Muscle of leg (tissue), 11 donors: ENCODE data around the gene MFSD6. TPM values are rescaled to one million over a fixed set of nuclear protein-coding genes. Genes with fewer than 3 reads are reported as not detected.
A peak's percentile ranks its signal among the peaks of the same experiment; 100 is the strongest.
"Not testable (repeated sequence)": the region's sequence is repeated elsewhere in the genome, so short reads cannot be mapped to it uniquely, and the experiment has no call there.

ENCODE experiments used
- DNase-seq: peaks from one replicate; pipeline ENCODE4 v3.0.0; 2013
- H3K27ac ChIP-seq: one replicate; pipeline ENCODE4 v1.5.1; 2013; ENCODE audit warnings: mild to moderate bottlenecking, low read length, control low read depth
- H3K27me3 ChIP-seq: one replicate; pipeline ENCODE4 v1.6.1; 2013; ENCODE audit warnings: low read length; ENCODE audit not compliant: control insufficient read depth, insufficient read depth
- H3K36me3 ChIP-seq: one replicate; pipeline ENCODE4 v1.6.1; 2013; ENCODE audit warnings: low read length; ENCODE audit not compliant: control insufficient read depth, insufficient read depth
- H3K4me1 ChIP-seq: one replicate; pipeline ENCODE4 v1.6.1; 2013; ENCODE audit warnings: low read length; ENCODE audit not compliant: control insufficient read depth, insufficient read depth
- H3K4me3 ChIP-seq: one replicate; pipeline ENCODE4 v1.5.1; 2013; ENCODE audit warnings: low read length, control low read depth
- H3K9me3 ChIP-seq: replicated peaks from 2 replicates; pipeline ENCODE4 v1.6.1; 2013; ENCODE audit warnings: low read depth, low read length; ENCODE audit not compliant: control insufficient read depth
- WGBS: methylation state at CpG from one replicate; pipeline ENCODE4 v1.1.5; 2013; ENCODE audit warnings: missing lambda C conversion rate; ENCODE audit not compliant: insufficient coverage; 5-methylcytosine and 5-hydroxymethylcytosine counted together
- polyA plus RNA-seq, 8 donors: library from polyadenylated mRNA; unstranded; fragments of 120-200 nt; gene quantifications; one replicate each; pipeline versions ENCODE4 v1.2.1 to v1.2.3, GENCODE V29; 2013; ENCODE audit warnings: inconsistent platforms in 1 of 8, low replicate concordance in 1 of 8; ENCODE audit not compliant: insufficient read length in 8 of 8, insufficient read depth in 1 of 8
- total RNA-seq: library from RNA; stranded (reverse); fragments of 120-200 nt; gene quantifications from one replicate; pipeline ENCODE4 v1.2.4, GENCODE V29; 2013

The MFSD6 gene
- total and polyA plus RNA-seq, 9 donors = 7.1 to 14.3 (median 9.0) TPM

GRCh38 chr2:190506666-190507065, 98.5 kb downstream of the MFSD6 start:
- Histone ChIP-seq H3K36me3 (peaks cover 21% of the 10 kb centered on the region), H3K4me1 (peaks cover 2% of the 10 kb centered on the region), H3K27ac (no peak overlapping the region), H3K9me3 (no peaks in the 10 kb centered on the region), H3K27me3 (no peaks in the 10 kb centered on the region), H3K4me3 (no peak overlapping the region)
- WGBS = no CpG with 5 or more reads among the region's 2 CpGs
- DNase-seq = no peak

GRCh38 chr2:190507135-190507534, 99.0 kb downstream of the MFSD6 start:
- Histone ChIP-seq H3K9me3 (no peaks in the 10 kb centered on the region), H3K27ac (no peak overlapping the region), H3K4me3 (no peak overlapping the region), H3K36me3 (peaks cover 21% of the 10 kb centered on the region), H3K27me3 (no peaks in the 10 kb centered on the region), H3K4me1 (peaks cover 2% of the 10 kb centered on the region)
- WGBS = 40% methylated on average over 2 of the region's 4 CpGs
- peak; percentile 74 for DNase-seq

DNA sequence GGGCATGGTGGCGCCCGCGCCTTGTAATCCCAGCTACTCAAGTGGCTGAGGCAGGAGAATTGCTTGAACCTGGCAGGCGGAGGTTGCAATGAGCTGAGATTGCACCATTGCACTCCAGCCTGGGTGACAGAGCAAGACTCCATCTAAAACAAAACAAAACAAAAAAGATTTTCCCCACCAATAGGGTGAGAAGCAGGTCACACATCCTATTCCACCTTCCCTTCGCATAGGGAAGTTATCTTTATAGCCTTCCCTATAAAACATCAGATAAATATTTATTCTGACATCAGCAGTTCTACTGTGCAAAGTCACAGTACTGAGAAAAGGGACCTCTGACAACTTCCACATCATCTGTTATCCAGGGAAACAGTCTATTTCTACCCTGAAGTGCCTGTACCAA, 101.7 kb downstream of the MFSD6 start:
- not testable (repeated sequence) for H3K9me3 ChIP-seq, H3K4me3 ChIP-seq, H3K27me3 ChIP-seq, H3K4me1 ChIP-seq, DNase-seq, H3K27ac ChIP-seq
- WGBS = 100% methylated on average over 4 of the region's 5 CpGs
- H3K36me3 ChIP-seq = peaks cover 13% of the 10 kb centered on the region

DNA sequence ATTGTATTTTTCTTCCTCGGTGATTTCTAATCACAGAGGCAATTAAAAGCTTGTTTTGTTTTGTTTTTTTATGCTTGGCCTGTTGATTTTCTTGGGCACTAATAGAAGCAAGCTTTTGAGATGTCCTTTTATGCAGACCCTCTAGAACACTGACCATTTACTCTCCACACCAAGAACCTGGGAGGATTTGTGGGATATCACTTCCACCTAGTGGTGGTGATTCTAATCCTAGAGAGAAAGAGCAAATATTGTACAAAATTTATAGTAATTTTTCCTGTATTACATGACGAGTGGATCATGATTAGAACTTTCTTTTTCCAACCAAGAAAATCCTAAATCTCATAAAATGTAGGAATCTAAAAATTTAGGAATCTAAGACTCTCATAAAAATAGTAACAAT, 102.9 kb downstream of the MFSD6 start:
- peaks cover 2% of the 10 kb centered on the region for H3K4me1 ChIP-seq
- H3K9me3 ChIP-seq = no peaks in the 10 kb centered on the region
- no peak overlapping the region for H3K4me3 ChIP-seq
- peaks cover 10% of the 10 kb centered on the region for H3K36me3 ChIP-seq
- peak; percentile 72 for DNase-seq
- no peak overlapping the region for H3K27ac ChIP-seq
- no CpG with 5 or more reads among the region's 2 CpGs for WGBS
- no peaks in the 10 kb centered on the region for H3K27me3 ChIP-seq

DNA sequence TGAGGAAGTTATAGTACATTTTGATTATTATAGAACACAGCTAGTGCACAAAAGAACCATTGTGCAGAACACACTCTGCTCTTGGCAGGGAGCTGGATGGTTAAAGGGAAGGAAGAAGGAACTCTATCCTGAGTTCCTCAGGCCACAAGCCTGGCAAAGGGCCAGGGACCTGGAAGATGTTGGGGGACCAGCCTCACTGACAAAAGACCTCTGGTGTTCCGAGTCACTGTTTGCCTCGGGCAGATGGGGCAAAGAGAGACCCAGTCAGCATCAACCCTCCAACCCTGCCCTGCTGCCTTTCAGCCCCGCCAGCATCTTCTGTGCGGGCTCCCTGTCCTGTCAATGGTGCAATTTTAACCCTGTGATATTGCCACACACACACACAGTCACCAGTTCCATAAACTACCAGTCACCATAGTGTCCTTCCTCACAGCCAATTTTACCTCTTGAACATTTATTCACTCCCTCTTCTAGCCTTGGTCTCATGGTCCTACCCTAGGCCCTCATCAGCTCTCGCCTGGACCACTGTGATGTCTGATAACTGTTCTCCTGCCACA, 104.5 kb downstream of the MFSD6 start:
- Histone ChIP-seq H3K9me3 (no peaks in the 10 kb centered on the region), H3K27me3 (no peaks in the 10 kb centered on the region), H3K4me1 (no peaks in the 10 kb centered on the region), H3K4me3 (no peak overlapping the region), H3K36me3 (peaks cover 10% of the 10 kb centered on the region), H3K27ac (no peak overlapping the region)
- no peak for DNase-seq
- 58% methylated on average over 4 of the region's 5 CpGs for WGBS

GRCh38 chr2:190513877-190514276, 105.7 kb downstream of the MFSD6 start:
- peaks cover 10% of the 10 kb centered on the region for H3K36me3 ChIP-seq
- H3K4me3 ChIP-seq = no peak overlapping the region
- H3K4me1 ChIP-seq = no peaks in the 10 kb centered on the region
- no peak overlapping the region for H3K27ac ChIP-seq
- H3K9me3 ChIP-seq = no peaks in the 10 kb centered on the region
- DNase-seq = no peak
- H3K27me3 ChIP-seq = no peaks in the 10 kb centered on the region
- no CpG with 5 or more reads among the region's 2 CpGs for WGBS

- Histone ChIP-seq H3K4me1 (no peaks in the 10 kb centered on the region), H3K27ac (no peak overlapping the region), H3K36me3 (peaks cover 7% of the 10 kb centered on the region), H3K27me3 (no peaks in the 10 kb centered on the region), H3K4me3 (no peak overlapping the region), H3K9me3 (no peaks in the 10 kb centered on the region)
- no CpG with 5 or more reads among the region's 1 CpG for WGBS
- no peak for DNase-seq
Observed at GRCh38 chr2:190514676-190515075, 106.5 kb downstream of the MFSD6 start.

DNA sequence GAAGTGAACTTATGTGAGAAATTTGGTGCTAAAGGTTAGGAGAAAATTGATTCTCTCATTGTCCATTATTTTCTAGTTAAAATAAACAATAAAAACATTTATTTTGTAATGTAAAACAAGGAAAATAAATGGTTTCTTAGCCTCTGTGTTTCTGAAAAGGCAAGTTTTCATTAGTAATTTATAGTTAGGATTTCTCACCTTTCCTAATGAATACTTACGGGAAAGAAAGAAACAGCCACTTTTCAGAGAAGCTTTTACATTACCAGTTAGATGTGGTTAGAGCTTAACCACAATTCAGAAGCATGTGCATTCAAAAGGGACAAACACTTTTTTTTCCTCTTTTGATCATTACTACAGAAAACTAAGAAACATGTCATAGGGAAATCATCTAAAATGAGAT, 107.5 kb downstream of the MFSD6 start:
- no peak for DNase-seq
- no peaks in the 10 kb centered on the region for H3K9me3 ChIP-seq

GRCh38 chr2:190517468-190517867, 109.3 kb downstream of the MFSD6 start:
- no peak for DNase-seq
- Histone ChIP-seq H3K9me3 (no peaks in the 10 kb centered on the region), H3K36me3 (peaks cover 7% of the 10 kb centered on the region), H3K4me1 (no peaks in the 10 kb centered on the region), H3K27me3 (no peaks in the 10 kb centered on the region), H3K27ac (no peak overlapping the region), H3K4me3 (no peak overlapping the region)
- WGBS = no CpG with 5 or more reads among the region's 2 CpGs

More for the DNA sequence above, 107.5 kb downstream of the MFSD6 start:
- WGBS = no CpG with 5 or more reads among the region's 1 CpG
- Histone ChIP-seq H3K4me3 (no peak overlapping the region), H3K27me3 (no peaks in the 10 kb centered on the region), H3K36me3 (peaks cover 7% of the 10 kb centered on the region), H3K27ac (no peak overlapping the region), H3K4me1 (no peaks in the 10 kb centered on the region)

DNA sequence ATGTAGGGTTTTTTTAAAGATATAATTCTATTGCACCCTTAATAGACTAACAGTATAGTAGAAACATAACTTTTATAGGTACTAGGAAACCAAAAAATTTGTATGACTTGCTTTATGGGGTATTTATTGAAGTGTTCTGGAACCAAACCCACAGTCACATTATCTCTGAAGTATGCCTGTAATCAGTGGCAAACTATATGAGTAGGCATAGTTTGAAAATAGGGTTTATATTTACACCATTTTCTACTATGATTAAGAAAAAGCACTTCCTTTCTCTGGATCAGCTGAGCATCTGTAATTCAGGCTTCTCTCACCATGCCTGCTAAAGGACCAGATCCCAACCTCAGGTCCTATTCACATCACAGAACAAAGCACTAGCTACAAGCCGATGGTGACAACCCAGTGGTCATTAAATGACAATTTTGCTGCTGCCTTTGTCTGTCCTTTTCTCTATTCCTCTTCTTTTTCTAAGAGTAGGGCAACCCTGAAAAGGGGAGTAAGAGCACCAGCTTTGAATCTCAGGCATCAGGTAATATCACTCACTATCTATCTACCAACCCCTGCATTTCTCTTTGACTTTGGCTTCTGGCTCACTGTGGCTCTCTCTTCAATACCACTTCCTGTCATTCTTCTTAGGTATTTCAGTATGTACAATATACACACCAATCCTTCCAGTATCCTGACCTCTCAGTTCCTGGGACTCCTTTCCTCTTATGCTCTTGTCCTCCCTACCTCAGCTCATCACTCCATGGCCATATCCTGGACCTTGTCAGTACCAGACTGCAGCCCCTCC, 112.0 kb downstream of the MFSD6 start:
- Histone ChIP-seq H3K9me3 (no peaks in the 10 kb centered on the region), H3K27ac (no peak overlapping the region), H3K4me3 (no peak overlapping the region), H3K4me1 (no peaks in the 10 kb centered on the region), H3K36me3 (peaks cover 2% of the 10 kb centered on the region), H3K27me3 (no peaks in the 10 kb centered on the region)
- DNase-seq = no peak
- WGBS = no CpG with 5 or more reads among the region's 1 CpG
